Cardiac fibroblast (primary cell): Measurements from ENCODE around the gene SLC37A4.
"Not testable (repeated sequence)": the region's sequence is repeated elsewhere in the genome, so short reads cannot be mapped to it uniquely, and the experiment has no call there.

Experiments used
- DNase-seq, 2 donors: peaks; one replicate each; pipeline versions ENCODE4 v3.0.0 to v3.0.0-alpha.2; 2010; ENCODE audit warnings: low read depth in 2 of 2
- H3K4me3 ChIP-seq, 2 donors: replicated peaks in 1 of 2; 1 replicate in 1 of 2; 2 replicates in 1 of 2; pipeline ENCODE4 v1.5.1; 2011; ENCODE audit warnings: low read depth in 2 of 2, low read length in 2 of 2, mild to moderate bottlenecking in 2 of 2, moderate library complexity in 1 of 2
- TF ChIP-seq, protein P1 (sequence below): IDR thresholded peaks from one replicate; pipeline ENCODE4 v1.5.1; 2011; ENCODE audit warnings: low read depth, mild to moderate bottlenecking, low read length, inconsistent platforms

SLC37A4 gene

DNA sequence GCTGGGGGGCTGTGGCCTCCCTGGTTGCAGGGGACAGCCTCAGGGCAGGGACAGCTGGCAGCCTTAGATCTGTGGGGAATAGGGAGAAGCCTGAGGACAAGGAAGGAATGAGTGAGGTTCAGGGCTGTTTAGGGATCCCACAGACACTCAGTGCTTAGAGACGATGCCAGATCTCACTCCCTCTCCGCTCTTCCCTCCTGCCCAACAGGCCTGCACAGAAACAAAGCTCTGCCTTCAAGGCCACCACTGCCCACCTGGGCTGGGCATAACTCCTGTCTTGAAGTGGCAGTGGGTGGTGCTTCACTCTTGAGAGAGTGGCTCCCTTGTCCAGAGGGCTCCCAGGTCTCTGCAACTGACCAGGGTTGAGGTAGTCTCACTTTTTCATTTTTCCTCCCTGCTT lies 45.9 kb downstream of the SLC37A4 start:
- no peak for DNase-seq
- H3K4me3 ChIP-seq = no peak overlapping the region
- TF ChIP-seq, protein P1, sequence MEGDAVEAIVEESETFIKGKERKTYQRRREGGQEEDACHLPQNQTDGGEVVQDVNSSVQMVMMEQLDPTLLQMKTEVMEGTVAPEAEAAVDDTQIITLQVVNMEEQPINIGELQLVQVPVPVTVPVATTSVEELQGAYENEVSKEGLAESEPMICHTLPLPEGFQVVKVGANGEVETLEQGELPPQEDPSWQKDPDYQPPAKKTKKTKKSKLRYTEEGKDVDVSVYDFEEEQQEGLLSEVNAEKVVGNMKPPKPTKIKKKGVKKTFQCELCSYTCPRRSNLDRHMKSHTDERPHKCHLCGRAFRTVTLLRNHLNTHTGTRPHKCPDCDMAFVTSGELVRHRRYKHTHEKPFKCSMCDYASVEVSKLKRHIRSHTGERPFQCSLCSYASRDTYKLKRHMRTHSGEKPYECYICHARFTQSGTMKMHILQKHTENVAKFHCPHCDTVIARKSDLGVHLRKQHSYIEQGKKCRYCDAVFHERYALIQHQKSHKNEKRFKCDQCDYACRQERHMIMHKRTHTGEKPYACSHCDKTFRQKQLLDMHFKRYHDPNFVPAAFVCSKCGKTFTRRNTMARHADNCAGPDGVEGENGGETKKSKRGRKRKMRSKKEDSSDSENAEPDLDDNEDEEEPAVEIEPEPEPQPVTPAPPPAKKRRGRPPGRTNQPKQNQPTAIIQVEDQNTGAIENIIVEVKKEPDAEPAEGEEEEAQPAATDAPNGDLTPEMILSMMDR = no peak

DNA sequence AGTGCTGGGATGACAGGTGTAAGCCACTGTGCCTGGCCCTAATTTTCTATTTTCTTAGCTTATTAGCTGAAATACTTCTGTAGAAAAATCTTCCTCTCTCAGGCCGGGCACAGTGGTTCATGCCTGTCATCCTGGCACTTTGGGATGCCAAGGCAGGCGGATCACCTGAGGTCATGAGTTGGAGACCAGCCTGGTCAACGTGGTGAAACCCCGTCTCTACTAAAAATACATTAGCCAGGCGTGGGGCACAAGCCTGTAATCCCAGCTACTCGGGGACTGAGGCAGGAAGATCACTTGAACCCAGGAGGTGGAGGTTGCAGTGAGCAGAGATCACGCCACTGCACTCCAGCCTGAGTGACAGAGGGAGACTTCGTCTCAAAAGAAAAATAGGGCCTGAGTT lies 46.3 kb downstream of the SLC37A4 start:
- H3K4me3 ChIP-seq, DNase-seq: not testable (repeated sequence)

DNA sequence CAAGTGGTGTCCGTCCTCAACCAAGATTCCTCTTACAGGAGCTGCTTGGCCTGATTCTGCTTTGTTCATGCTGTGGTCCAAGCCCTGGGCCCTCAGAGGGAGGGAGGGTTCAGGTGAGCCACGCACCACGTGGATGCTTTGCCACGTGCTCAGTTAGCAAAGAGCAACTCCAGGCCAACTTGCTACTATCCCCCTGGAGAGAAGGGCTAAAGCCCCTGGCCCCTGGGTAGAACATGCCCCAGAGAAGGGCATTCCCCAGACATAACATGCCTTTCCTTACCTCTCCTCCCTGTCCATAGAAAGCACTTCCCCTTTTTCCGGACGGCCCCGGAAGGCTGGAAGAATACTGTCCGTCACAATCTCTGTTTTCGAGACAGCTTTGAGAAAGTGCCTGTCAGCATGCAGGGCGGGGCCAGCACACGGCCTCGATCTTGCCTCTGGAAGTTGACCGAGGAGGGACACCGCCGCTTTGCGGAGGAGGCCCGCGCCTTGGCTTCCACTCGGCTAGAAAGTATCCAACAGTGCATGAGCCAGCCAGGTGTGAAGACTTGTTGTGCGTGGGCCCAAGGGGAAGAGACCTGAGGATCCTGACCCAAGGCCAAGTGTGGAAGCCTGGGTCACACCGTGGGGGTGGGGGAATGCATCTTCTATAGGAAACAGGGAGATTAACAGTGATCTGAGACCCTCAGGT lies 50.3 kb downstream of the SLC37A4 start:
- no peak overlapping the region for H3K4me3 ChIP-seq
- TF ChIP-seq, protein P1 = no peak
- DNase-seq = peak; percentile 13 to 22

DNA sequence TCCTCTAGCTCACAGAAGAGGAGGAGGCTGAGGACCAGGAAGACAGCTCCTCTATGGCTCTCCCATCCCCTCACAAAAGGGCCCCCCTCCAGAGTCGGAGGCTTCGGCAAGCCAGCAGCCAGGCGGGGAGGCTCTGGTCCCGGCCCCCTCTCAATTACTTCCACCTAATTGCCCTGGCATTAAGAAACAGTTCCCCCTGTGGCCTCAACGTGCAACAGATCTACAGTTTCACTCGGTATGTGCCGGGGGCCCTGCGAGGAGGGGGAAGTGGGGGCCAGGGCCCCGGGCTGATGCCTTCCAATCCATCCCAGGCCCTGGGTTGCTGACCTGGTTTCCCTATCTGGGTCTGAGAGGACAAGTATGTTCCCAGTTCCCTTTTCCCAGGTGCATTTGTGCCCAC lies 51.2 kb downstream of the SLC37A4 start:
- DNase-seq = no peak
- TF ChIP-seq, protein P1 = no peak
- H3K4me3 ChIP-seq = no peak overlapping the region

DNA sequence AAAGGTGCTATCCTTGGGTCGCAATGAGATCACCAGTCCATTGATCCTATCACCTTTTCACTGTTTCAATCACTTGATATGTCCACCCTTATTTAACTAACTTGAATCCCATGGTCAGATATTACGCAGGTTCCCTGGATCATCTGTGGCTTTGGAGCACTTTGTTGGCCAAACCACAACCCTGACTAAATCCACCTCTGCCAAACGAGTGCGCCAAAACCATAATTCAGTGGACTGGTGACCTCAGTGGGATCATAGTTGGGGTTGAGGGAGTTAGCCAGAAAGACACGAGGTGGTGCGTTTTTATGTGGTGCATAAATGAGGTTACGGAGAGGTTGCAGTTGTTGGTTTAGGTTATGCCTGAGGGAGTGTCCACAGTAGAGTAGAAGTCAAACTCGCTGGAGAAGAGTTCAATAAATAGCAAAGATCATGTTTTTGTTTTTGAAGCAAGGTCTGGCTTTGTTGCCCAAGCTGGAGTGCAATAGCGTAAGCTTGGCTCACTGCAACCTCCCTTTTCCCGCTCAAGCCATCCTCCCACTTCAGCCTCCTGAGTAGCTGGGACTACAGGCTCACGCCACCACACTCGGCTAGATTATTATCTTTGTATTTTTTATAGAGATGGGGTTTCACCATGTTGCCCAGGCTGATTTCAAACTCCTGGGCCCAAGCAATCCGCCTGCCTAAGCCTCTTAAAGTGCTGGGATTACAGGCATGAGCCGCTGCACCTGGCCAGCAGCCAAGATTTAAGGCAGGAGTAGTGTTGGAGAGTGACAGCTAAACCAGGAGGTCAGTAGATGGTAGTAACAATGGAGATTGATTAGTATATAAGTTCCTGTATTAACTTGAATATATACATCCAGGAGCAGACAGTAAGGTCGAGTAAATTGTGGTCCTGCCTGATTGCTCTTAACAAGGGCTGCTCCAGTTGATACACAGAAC lies 54.6 kb downstream of the SLC37A4 start:
- H3K4me3 ChIP-seq = no peak overlapping the region
- TF ChIP-seq, protein P1 = no peak
- peak in 1 of 2 donors; percentile 10 for DNase-seq
